Sigmoid colon (tissue), 3 donors: Measurements from ENCODE around the gene HIF1A.

ENCODE experiments used
- POLR2A ChIP-seq, 2 donors: fragments of 450-650 bp; IDR thresholded peaks; one replicate each; pipeline ENCODE4 v1.6.1; 2016; ENCODE audit warnings: antibody characterized with exemption in 2 of 2, mild to moderate bottlenecking in 2 of 2, moderate library complexity in 2 of 2
- TF ChIP-seq, protein P1 (sequence below), 4 experiments: fragments of 450-650 bp in 3 of 4; fragments of 200-600 bp in 1 of 4; IDR thresholded peaks; one replicate each; pipeline ENCODE4 v1.5.1; 2016 to 2019; ENCODE audit warnings: antibody characterized with exemption in 4 of 4, mild to moderate bottlenecking in 3 of 4, moderate library complexity in 2 of 4

DNA sequence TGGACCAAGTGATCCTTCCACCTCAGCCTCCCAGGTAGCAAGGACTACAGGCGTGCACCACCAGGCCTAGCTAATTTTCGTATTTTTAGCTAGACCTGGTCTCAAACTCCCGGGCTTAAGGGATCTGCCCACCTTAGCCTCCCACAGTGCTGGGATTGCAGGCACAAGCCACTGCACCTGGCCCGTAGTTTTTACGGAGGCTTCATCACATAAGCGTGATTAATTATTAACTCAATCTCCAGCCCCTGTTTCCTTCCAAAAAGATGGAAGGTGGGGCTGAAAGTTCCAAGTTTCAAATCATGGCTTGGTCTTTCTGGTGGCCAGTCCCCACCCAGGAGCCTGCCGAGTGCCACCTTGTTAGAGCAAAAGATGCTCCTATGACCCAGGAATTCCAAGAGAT is 22.5 kb upstream of the HIF1A start:
- TF ChIP-seq, protein P1, sequence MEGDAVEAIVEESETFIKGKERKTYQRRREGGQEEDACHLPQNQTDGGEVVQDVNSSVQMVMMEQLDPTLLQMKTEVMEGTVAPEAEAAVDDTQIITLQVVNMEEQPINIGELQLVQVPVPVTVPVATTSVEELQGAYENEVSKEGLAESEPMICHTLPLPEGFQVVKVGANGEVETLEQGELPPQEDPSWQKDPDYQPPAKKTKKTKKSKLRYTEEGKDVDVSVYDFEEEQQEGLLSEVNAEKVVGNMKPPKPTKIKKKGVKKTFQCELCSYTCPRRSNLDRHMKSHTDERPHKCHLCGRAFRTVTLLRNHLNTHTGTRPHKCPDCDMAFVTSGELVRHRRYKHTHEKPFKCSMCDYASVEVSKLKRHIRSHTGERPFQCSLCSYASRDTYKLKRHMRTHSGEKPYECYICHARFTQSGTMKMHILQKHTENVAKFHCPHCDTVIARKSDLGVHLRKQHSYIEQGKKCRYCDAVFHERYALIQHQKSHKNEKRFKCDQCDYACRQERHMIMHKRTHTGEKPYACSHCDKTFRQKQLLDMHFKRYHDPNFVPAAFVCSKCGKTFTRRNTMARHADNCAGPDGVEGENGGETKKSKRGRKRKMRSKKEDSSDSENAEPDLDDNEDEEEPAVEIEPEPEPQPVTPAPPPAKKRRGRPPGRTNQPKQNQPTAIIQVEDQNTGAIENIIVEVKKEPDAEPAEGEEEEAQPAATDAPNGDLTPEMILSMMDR (IDR thresholded peaks at IDR 0.05) = no peak
- TF ChIP-seq POLR2A (IDR thresholded peaks at IDR 0.05) = no peak
